Omental fat pad (tissue), 4 donors: ENCODE measurements around the gene RTL10. TPM values are rescaled to one million over a fixed set of nuclear protein-coding genes. Genes with fewer than 3 reads are reported as not detected.
A peak's percentile ranks its signal among the peaks of the same experiment; 100 is the strongest.

Source experiments
- ATAC-seq: fragments of 150-250 bp; one replicate; pipeline ENCODE4 v1.9.1; 2016; ENCODE audit warnings: mild to moderate bottlenecking, moderate library complexity; ENCODE audit not compliant: low FRiP score
- DNase-seq: peaks from one replicate; pipeline ENCODE4 v3.0.0-alpha.2; 2019; ENCODE audit warnings: low spot score
- total RNA-seq, 4 donors: library from RNA; depleted of rRNA; stranded (reverse); fragments of >200 nt; gene quantifications; one replicate each; pipeline ENCODE4 v1.1.0, GENCODE V29; 2016
- TF ChIP-seq, protein P1 (sequence below), 3 donors: fragments of 450-650 bp; IDR thresholded peaks; one replicate each; pipeline ENCODE4 v1.5.1; 2016 to 2017; ENCODE audit warnings: antibody characterized with exemption in 3 of 3, mild to moderate bottlenecking in 3 of 3, moderate library complexity in 2 of 3

RTL10 gene
- total RNA-seq, 4 donors from 2014 or later: 7.6 to 12.6 (median 10.4) TPM

DNA sequence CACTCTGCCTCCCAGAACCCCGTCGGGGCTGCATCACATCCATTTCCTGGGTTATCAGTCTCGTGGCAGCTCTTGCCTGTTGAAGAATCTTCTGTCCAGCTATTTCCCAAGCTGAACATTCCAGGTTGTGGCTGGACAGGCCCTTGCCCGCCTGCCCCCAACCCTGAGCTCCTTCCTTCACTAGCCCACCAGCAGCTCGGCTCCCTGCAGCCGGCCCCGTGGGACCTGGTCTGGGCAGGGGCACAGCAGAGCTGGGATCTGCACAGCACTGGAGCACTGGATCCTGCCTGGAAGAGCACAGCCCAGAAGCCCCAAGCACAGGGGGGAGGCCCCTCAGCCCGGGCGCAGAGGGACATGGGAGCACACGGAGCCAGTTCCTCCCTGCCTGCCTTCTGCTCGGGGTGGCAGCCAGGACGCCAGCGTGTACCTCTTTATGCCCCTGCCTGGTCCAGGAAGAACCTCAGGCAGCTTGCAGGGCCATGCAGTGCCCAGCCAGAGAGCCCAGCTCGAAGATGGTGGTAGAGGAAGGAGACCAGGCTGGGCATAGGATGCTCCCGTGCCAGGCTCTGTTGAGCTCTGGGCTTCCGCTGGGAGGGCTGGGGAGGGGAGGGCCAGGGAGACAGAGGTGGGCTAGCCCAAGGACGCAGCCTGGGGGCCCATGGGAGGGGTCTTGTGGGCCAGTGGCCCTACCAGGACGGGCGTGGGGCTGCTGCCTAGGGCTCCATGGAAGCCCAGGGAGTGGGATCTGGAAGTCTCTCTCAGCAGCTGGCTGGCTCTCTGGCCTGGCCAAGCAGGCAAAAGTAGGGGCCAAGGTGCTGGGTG is 16.6 kb upstream of the RTL10 start:
- TF ChIP-seq, protein P1, sequence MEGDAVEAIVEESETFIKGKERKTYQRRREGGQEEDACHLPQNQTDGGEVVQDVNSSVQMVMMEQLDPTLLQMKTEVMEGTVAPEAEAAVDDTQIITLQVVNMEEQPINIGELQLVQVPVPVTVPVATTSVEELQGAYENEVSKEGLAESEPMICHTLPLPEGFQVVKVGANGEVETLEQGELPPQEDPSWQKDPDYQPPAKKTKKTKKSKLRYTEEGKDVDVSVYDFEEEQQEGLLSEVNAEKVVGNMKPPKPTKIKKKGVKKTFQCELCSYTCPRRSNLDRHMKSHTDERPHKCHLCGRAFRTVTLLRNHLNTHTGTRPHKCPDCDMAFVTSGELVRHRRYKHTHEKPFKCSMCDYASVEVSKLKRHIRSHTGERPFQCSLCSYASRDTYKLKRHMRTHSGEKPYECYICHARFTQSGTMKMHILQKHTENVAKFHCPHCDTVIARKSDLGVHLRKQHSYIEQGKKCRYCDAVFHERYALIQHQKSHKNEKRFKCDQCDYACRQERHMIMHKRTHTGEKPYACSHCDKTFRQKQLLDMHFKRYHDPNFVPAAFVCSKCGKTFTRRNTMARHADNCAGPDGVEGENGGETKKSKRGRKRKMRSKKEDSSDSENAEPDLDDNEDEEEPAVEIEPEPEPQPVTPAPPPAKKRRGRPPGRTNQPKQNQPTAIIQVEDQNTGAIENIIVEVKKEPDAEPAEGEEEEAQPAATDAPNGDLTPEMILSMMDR (IDR thresholded peaks at IDR 0.05): no peak
- ATAC-seq (no peak), DNase-seq (peak; percentile 1)

DNA sequence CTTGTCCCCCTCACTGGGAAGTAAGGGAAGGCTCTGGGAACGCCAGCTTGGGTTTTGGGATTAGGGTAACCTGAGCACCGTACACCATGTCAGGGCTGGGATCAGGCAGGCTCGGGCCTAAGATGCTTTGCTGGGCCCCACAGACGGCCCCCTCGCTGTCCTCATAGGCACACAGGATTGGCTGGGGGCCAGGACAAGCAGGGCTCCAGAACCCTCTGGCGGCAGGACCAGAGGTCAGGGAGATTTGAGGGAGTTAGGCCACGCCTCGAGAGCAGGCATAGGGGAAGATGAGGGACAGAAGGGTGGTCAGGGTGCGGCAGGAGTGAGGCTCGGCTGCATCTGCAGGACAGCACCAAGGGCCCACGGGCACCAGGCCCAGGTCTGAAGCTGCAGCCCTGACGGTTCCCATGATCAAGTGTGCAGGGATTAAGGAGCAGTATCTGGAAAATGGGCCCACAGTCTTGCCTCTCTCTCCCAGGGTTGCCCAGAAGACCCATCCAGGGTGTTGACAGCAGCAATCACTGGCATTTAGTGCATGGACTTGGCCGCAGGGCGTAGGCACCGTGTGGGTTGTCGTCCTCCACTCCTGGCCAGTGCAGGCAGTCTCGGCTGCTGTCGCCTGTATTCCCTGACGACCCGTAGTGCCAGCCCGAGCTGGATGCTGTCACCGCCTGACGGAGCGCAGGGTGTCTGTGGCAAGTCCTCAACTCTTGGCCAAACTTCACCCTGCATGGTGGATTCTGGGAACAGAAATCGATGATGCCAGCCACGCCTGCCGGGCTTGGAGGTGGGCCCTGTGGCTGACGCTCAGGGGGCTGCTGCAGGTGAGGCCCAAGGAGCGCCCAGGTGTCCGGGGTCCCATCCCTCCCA is 15.7 kb upstream of the RTL10 start:
- TF ChIP-seq, protein P1 (IDR thresholded peaks at IDR 0.05): no peak
- DNase-seq: peak; percentile 16
- ATAC-seq: no peak

DNA sequence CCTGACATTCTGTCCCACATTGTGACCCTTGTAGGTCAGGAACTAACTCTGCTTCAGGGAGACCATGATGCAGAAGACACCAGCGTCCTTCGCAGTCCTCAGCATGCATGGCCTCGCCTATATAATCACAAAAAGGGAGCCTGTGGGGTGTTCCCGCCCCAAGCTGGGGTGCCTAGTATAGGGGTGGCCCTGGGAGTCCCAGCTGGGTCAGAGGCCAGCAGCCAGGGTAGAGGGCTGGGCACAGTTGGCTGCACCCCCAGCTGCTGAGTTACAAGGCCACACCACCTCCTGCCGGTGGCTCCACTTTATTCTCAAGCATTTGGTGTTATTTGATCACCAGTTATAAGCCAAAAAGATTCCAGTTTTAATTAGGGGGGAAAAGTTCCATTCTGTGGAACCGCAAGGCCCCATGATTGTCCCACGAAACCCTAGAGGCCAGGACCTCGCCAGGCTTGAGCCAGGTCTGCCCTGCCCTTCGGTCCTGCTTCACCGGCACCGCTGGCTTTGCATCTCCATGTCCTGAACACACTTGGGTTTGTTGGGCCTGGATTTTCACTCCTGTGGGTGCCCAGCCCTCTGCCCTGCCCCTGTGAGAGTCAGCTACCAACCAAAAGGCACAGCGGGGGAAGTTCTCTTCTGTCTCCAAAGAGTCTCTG is 15.0 kb upstream of the RTL10 start:
- ATAC-seq (no peak), DNase-seq (no peak)
- TF ChIP-seq, protein P1 (IDR thresholded peaks at IDR 0.05): no peak

DNA sequence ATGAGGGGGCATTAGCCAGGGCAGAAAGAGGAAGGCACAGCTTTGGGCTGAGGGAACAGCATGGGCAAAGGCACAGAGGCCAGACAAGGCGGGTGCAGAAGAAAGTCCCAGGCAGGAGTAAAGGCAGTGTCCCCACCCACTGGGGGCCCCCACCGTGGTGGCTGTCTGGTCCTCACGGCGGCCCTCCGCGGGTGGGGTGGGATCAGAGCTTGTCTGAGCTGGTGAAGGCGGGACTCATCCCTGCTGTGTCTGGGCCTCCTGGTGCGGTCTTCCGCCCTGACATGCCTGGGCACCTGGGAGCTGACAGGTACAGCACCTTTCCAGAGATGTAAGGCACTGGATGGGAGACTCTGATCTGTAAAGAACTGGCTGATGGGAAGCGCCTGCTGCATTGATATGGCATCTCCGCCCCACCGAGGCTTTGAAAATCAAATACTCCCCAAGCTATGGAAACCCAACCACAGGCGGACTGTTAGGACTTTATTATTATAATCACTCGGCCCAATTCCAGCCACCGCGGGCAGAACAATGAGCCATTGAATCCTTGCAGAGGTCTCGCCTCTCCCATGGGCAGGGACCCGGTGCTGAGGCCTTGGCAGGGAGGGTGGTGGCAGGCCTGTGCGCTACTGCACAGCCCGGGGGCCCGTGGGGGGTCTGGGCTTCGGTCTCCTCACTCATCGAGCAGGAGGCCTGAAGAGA is 14.2 kb upstream of the RTL10 start:
- TF ChIP-seq, protein P1 (IDR thresholded peaks at IDR 0.05): no peak
- DNase-seq: peak; percentile 14
- ATAC-seq: no peak

DNA sequence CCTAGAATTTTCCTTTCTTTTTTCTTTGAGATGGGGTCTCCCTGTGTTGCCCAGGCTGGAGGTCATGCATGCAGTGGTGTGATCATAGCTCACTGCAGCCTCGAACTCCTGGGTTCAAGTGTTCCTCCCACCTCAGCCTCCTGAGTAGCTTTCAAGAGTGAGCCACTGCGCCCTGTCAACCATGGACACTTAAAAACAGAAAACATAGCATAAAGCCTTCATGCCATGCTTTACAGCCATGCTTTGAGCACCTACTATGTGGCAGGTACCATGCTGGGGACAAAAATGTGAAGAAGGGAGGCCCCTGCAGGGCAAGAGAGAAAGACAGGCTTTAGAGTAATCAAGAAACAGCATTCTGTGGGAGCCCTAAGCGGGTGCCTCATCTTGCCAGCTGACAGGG is 13.7 kb upstream of the RTL10 start:
- TF ChIP-seq, protein P1 (IDR thresholded peaks at IDR 0.05): no peak
- ATAC-seq: no peak
- peak; percentile 13 for DNase-seq

DNA sequence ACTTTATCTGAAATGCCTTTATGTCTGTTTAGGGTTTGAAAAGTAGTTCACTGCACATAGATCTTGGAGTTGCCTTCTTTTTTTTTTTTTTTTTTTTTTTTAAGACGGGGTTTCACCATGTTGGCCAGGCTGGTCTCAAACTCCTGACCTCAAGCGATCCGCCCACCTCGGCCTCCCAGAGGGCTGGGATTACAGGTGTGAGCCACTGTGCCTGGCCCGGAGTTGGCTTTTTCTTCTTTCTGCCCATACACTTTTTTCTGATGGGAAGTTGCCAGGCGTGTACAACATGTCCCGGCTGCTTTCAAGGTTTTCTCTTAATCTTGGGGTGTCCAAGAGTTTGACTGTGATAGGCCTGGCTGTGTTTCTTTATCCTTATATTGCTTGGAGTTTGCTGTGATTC is 12.9 kb upstream of the RTL10 start:
- TF ChIP-seq, protein P1 (IDR thresholded peaks at IDR 0.05): no peak
- DNase-seq: no peak
- no peak for ATAC-seq
